GM23338 (cell line): ENCODE measurements around the gene GALNT9. TPM values are rescaled to one million over a fixed set of nuclear protein-coding genes. Genes with fewer than 3 reads are reported as not detected.

Experiments used
- ATAC-seq: fragments of 200-7000 bp; cut with Tn5 transposase; 3 replicates; pipeline ENCODE4 v1.9.1; 2020
- DNase-seq: peaks from one replicate; pipeline ENCODE4 v3.0.0-alpha.2; 2015; ENCODE audit warnings: low spot score
- H2AFZ ChIP-seq: fragments of 200-600 bp; sonication (generic); 2 replicates; pipeline ENCODE4 v1.8.0; 2016; ENCODE audit warnings: antibody characterized with exemption, mild to moderate bottlenecking, moderate library complexity
- H3F3A ChIP-seq: fragments of 200-600 bp; sonication (generic); replicated peaks from 2 replicates; pipeline ENCODE4 v1.8.0; 2017; ENCODE audit warnings: antibody characterized with exemption, mixed run types, low read depth
- H3K27ac ChIP-seq: fragments of 200-600 bp; sonication (generic); 2 replicates; pipeline ENCODE4 v1.6.1; 2016; ENCODE audit warnings: low read depth
- H3K27me3 ChIP-seq: fragments of 200-600 bp; sonication (generic); 2 replicates; pipeline ENCODE4 v1.8.0; 2016; ENCODE audit warnings: mild to moderate bottlenecking, mixed run types, moderate library complexity; ENCODE audit not compliant: insufficient read depth
- H3K36me3 ChIP-seq: fragments of 200-600 bp; sonication (generic); 2 replicates; pipeline ENCODE4 v1.8.0; 2016; ENCODE audit warnings: mild to moderate bottlenecking; ENCODE audit not compliant: insufficient read depth
- H3K4me1 ChIP-seq: fragments of 200-600 bp; sonication (generic); 2 replicates; pipeline ENCODE4 v1.8.0; 2016; ENCODE audit warnings: mild to moderate bottlenecking, moderate library complexity; ENCODE audit not compliant: insufficient read depth
- H3K4me2 ChIP-seq: fragments of 200-600 bp; sonication (generic); 2 replicates; pipeline ENCODE4 v1.7.1; 2017; ENCODE audit warnings: mixed run types
- H3K4me3 ChIP-seq: fragments of 200-600 bp; sonication (generic); 2 replicates; pipeline ENCODE4 v1.6.1; 2016; ENCODE audit warnings: mixed run types
- H3K79me2 ChIP-seq: fragments of 200-600 bp; sonication (generic); replicated peaks from 2 replicates; pipeline ENCODE4 v1.8.0; 2017; ENCODE audit warnings: mild to moderate bottlenecking; ENCODE audit not compliant: insufficient read depth
- H3K9me2 ChIP-seq: fragments of 200-600 bp; sonication (generic); 2 replicates; pipeline ENCODE4 v1.8.0; 2017; ENCODE audit not compliant: insufficient read depth
- H4K20me1 ChIP-seq: fragments of 200-600 bp; sonication (generic); replicated peaks from 2 replicates; pipeline ENCODE4 v1.8.0; 2017; ENCODE audit warnings: mild to moderate bottlenecking; ENCODE audit not compliant: insufficient read depth
- H3K27ac Mint-ChIP-seq: 2 replicates; pipeline ENCODE4 v1.8.0; 2020; ENCODE audit warnings: inconsistent platforms, mild to moderate bottlenecking, moderate library complexity, mixed read lengths
- H3K27me3 Mint-ChIP-seq: 3 replicates; pipeline ENCODE4 v1.8.0; 2022; ENCODE audit warnings: low read depth, mild to moderate bottlenecking, moderate library complexity, mixed read lengths, inconsistent platforms; ENCODE audit not compliant: insufficient read depth, poor library complexity
- H3K36me3 Mint-ChIP-seq: 3 replicates; pipeline ENCODE4 v1.8.0; 2021; ENCODE audit warnings: low read depth, mild to moderate bottlenecking, inconsistent platforms, moderate library complexity, mixed read lengths
- H3K4me1 Mint-ChIP-seq: 3 replicates; pipeline ENCODE4 v1.8.0; 2020; ENCODE audit warnings: mild to moderate bottlenecking, inconsistent platforms, mixed read lengths
- H3K4me3 Mint-ChIP-seq: 3 replicates; pipeline ENCODE4 v1.8.0; 2021; ENCODE audit warnings: moderate library complexity, mild to moderate bottlenecking, inconsistent platforms, mixed read lengths
- H3K9me3 Mint-ChIP-seq: 3 replicates; pipeline ENCODE4 v1.8.0; 2020; ENCODE audit warnings: moderate library complexity, mild to moderate bottlenecking, inconsistent platforms, mixed read lengths
- CREB1 ChIP-seq: fragments of 250-450 bp; sonication (Bioruptor Pico); IDR thresholded peaks from 2 replicates; pipeline ENCODE4 v1.5.0; 2020; ENCODE audit warnings: low read depth, mild to moderate bottlenecking, moderate library complexity
- ETS1 ChIP-seq: IDR thresholded peaks from 2 replicates; pipeline ENCODE4 v1.6.1; 2016; ENCODE audit warnings: antibody characterized with exemption
- EZH2 ChIP-seq: fragments of 200-600 bp; sonication (generic); IDR thresholded peaks from one replicate; pipeline ENCODE4 v1.8.0; 2017; ENCODE audit warnings: antibody characterized with exemption, mild to moderate bottlenecking, low read depth; ENCODE audit not compliant: unreplicated experiment
- EZH2phosphoT487 ChIP-seq: fragments of 200-600 bp; sonication (generic); IDR thresholded peaks from one replicate; pipeline ENCODE4 v1.8.1; 2018; ENCODE audit warnings: antibody characterized with exemption; ENCODE audit not compliant: unreplicated experiment
- JUNB ChIP-seq: IDR thresholded peaks from one replicate; pipeline ENCODE4 v1.6.1; 2016; ENCODE audit warnings: antibody characterized with exemption; ENCODE audit not compliant: unreplicated experiment
- ZNF114 ChIP-seq: fragments of 250-450 bp; sonication (Bioruptor Pico); IDR thresholded peaks from 2 replicates; pipeline ENCODE4 v1.5.0; 2020; ENCODE audit warnings: mild to moderate bottlenecking, moderate library complexity
- polyA plus RNA-seq: library from polyadenylated mRNA; unstranded; fragments of >200 nt; fragmentation: Nextera tagmentation; extraction: Ambion mirVana; gene quantifications from 2 replicates; pipeline ENCODE4 v1.2.1, GENCODE V29; 2016
- total RNA-seq: library from RNA; depleted of rRNA; stranded (reverse); fragments of >200 nt; shearing (Covaris generic); gene quantifications from 2 replicates; pipeline ENCODE4 v1.2.3, GENCODE V29; 2014
- TF ChIP-seq, protein P1 (sequence below): fragments of 250-450 bp; sonication (Bioruptor Pico); IDR thresholded peaks from 2 replicates; pipeline ENCODE4 v1.5.0; 2020; ENCODE audit warnings: mild to moderate bottlenecking, moderate library complexity
- TF ChIP-seq, protein P2 (sequence below): IDR thresholded peaks from one replicate; pipeline ENCODE4 v1.6.1; 2018; ENCODE audit warnings: antibody characterized with exemption; ENCODE audit not compliant: unreplicated experiment

GALNT9 gene
- total and polyA plus RNA-seq, 2 experiments from 2014 or later: 0.81 to 2.5 TPM

DNA sequence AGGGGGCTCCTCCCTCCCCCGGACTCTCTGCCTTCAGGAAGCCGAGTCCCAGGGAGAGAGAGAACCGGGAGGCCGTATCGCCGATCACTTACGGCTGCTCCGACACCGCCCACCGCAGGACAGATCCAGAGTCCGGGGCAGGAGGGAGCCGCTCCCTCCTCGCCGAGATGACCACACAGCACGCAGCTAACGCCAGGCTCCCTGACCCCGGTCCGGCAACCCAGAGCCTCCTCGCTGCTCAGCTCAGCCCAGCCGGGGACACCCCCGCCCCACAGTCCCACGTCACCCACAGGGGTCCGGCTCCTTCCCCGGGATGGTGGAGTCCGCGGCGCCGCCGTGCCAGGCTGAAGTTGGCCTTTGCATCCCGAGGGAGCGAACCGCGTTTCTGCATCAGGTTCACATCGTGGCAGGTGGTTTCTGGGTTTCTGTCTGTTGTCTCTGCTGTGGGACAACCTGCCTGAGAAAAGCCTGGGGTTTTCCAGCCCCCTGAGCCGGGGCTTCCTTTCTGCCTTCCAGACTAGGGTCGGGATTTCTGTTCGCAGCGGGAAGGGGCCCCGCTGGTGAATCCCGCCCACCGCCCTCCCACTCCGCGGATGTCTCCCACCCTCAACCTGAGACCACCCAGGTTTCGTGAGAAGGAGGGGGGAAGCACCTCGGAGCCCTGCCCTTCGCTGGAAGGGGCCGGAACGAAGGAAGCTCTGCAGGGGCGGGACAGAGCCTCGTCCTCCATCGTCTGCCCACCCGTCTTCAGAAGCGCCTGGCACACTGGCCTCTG, 123.9 kb downstream of the GALNT9 start:
- H3K27me3 Mint-ChIP-seq: peaks cover 23% of the 10 kb centered on the region
- no peaks in the 10 kb centered on the region for H3K27me3 ChIP-seq
- H3K36me3 Mint-ChIP-seq: no peaks in the 10 kb centered on the region
- no peaks in the 10 kb centered on the region for H3K9me2 ChIP-seq
- no peak overlapping the region for H3K4me3 ChIP-seq
- ATAC-seq (peak; percentile 19; the same call in 2 of the 3 replicates), DNase-seq (no peak)
- H3K36me3 ChIP-seq: no peaks in the 10 kb centered on the region
- TF ChIP-seq EZH2 (no peak), ETS1 (no peak), CREB1 (CRISPR knock-in tag) (no peak)
- H3K27ac ChIP-seq: no peak overlapping the region
- H3K9me3 Mint-ChIP-seq: no peaks in the 10 kb centered on the region
- H3K79me2 ChIP-seq: no peaks in the 10 kb centered on the region
- no peaks in the 10 kb centered on the region for H3F3A ChIP-seq
- H3K4me1 ChIP-seq: no peaks in the 10 kb centered on the region
- H3K4me3 Mint-ChIP-seq: no peak overlapping the region
- H2AFZ ChIP-seq: no peak overlapping the region
- no peak overlapping the region for H3K27ac Mint-ChIP-seq
- H3K4me2 ChIP-seq: no peak overlapping the region
- no peaks in the 10 kb centered on the region for H3K4me1 Mint-ChIP-seq
- H4K20me1 ChIP-seq: no peaks in the 10 kb centered on the region

- no peak overlapping the region for H3K27ac ChIP-seq
- H3K4me1 ChIP-seq: no peaks in the 10 kb centered on the region
- no peak overlapping the region for H3K4me2 ChIP-seq
- H4K20me1 ChIP-seq: no peaks in the 10 kb centered on the region
- H3K27ac Mint-ChIP-seq: no peak overlapping the region
- H2AFZ ChIP-seq: no peak overlapping the region
- H3K4me3 ChIP-seq: no peak overlapping the region
- no peak for ATAC-seq
- no peaks in the 10 kb centered on the region for H3K36me3 Mint-ChIP-seq
- H3K36me3 ChIP-seq: no peaks in the 10 kb centered on the region
- no peaks in the 10 kb centered on the region for H3K9me3 Mint-ChIP-seq
- H3K79me2 ChIP-seq: no peaks in the 10 kb centered on the region
- no peak for DNase-seq
- no peaks in the 10 kb centered on the region for H3K4me1 Mint-ChIP-seq
- no peaks in the 10 kb centered on the region for H3K9me2 ChIP-seq
- H3K4me3 Mint-ChIP-seq: no peak overlapping the region
- H3K27me3 Mint-ChIP-seq: peaks cover 25% of the 10 kb centered on the region
- no peaks in the 10 kb centered on the region for H3F3A ChIP-seq
- H3K27me3 ChIP-seq: no peaks in the 10 kb centered on the region
- TF ChIP-seq ZNF114 (CRISPR knock-in tag) (no peak), JUNB (no peak), ETS1 (no peak), EZH2 (no peak), EZH2phosphoT487 (no peak), CREB1 (CRISPR knock-in tag) (no peak)
- TF ChIP-seq, protein P1, sequence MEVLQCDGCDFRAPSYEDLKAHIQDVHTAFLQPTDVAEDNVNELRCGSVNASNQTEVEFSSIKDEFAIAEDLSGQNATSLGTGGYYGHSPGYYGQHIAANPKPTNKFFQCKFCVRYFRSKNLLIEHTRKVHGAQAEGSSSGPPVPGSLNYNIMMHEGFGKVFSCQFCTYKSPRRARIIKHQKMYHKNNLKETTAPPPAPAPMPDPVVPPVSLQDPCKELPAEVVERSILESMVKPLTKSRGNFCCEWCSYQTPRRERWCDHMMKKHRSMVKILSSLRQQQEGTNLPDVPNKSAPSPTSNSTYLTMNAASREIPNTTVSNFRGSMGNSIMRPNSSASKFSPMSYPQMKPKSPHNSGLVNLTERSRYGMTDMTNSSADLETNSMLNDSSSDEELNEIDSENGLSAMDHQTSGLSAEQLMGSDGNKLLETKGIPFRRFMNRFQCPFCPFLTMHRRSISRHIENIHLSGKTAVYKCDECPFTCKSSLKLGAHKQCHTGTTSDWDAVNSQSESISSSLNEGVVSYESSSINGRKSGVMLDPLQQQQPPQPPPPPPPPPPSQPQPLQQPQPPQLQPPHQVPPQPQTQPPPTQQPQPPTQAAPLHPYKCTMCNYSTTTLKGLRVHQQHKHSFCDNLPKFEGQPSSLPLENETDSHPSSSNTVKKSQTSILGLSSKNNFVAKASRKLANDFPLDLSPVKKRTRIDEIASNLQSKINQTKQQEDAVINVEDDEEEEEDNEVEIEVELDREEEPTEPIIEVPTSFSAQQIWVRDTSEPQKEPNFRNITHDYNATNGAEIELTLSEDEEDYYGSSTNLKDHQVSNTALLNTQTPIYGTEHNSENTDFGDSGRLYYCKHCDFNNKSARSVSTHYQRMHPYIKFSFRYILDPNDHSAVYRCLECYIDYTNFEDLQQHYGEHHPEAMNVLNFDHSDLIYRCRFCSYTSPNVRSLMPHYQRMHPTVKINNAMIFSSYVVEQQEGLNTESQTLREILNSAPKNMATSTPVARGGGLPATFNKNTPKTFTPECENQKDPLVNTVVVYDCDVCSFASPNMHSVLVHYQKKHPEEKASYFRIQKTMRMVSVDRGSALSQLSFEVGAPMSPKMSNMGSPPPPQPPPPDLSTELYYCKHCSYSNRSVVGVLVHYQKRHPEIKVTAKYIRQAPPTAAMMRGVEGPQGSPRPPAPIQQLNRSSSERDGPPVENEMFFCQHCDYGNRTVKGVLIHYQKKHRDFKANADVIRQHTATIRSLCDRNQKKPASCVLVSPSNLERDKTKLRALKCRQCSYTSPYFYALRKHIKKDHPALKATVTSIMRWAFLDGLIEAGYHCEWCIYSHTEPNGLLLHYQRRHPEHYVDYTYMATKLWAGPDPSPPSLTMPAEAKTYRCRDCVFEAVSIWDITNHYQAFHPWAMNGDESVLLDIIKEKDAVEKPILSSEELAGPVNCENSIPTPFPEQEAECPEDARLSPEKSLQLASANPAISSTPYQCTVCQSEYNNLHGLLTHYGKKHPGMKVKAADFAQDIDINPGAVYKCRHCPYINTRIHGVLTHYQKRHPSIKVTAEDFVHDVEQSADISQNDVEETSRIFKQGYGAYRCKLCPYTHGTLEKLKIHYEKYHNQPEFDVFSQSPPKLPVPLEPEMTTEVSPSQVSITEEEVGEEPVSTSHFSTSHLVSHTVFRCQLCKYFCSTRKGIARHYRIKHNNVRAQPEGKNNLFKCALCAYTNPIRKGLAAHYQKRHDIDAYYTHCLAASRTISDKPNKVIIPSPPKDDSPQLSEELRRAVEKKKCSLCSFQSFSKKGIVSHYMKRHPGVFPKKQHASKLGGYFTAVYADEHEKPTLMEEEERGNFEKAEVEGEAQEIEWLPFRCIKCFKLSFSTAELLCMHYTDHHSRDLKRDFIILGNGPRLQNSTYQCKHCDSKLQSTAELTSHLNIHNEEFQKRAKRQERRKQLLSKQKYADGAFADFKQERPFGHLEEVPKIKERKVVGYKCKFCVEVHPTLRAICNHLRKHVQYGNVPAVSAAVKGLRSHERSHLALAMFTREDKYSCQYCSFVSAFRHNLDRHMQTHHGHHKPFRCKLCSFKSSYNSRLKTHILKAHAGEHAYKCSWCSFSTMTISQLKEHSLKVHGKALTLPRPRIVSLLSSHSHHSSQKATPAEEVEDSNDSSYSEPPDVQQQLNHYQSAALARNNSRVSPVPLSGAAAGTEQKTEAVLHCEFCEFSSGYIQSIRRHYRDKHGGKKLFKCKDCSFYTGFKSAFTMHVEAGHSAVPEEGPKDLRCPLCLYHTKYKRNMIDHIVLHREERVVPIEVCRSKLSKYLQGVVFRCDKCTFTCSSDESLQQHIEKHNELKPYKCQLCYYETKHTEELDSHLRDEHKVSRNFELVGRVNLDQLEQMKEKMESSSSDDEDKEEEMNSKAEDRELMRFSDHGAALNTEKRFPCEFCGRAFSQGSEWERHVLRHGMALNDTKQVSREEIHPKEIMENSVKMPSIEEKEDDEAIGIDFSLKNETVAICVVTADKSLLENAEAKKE (CRISPR knock-in tag): no peak
- TF ChIP-seq, protein P2, sequence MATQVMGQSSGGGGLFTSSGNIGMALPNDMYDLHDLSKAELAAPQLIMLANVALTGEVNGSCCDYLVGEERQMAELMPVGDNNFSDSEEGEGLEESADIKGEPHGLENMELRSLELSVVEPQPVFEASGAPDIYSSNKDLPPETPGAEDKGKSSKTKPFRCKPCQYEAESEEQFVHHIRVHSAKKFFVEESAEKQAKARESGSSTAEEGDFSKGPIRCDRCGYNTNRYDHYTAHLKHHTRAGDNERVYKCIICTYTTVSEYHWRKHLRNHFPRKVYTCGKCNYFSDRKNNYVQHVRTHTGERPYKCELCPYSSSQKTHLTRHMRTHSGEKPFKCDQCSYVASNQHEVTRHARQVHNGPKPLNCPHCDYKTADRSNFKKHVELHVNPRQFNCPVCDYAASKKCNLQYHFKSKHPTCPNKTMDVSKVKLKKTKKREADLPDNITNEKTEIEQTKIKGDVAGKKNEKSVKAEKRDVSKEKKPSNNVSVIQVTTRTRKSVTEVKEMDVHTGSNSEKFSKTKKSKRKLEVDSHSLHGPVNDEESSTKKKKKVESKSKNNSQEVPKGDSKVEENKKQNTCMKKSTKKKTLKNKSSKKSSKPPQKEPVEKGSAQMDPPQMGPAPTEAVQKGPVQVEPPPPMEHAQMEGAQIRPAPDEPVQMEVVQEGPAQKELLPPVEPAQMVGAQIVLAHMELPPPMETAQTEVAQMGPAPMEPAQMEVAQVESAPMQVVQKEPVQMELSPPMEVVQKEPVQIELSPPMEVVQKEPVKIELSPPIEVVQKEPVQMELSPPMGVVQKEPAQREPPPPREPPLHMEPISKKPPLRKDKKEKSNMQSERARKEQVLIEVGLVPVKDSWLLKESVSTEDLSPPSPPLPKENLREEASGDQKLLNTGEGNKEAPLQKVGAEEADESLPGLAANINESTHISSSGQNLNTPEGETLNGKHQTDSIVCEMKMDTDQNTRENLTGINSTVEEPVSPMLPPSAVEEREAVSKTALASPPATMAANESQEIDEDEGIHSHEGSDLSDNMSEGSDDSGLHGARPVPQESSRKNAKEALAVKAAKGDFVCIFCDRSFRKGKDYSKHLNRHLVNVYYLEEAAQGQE: no peak
These were observed 124.6 kb downstream of the GALNT9 start for GRCh38 chr12:132204793-132205270.
